SK-N-SH (cell line): ENCODE data around the gene WDR33.

Experiments
- GATA2 ChIP-seq: sonication (generic); formaldehyde crosslinking; IDR thresholded peaks from 2 replicates; pipeline ENCODE4 v1.5.0; 2020; ENCODE audit warnings: mild to moderate bottlenecking, missing genetic modification reagents
- RFX5 ChIP-seq: IDR thresholded peaks from 2 replicates; pipeline ENCODE4 v1.6.1; 2012; ENCODE audit warnings: mild to moderate bottlenecking, improper control_type of control experiment, low read length

DNA sequence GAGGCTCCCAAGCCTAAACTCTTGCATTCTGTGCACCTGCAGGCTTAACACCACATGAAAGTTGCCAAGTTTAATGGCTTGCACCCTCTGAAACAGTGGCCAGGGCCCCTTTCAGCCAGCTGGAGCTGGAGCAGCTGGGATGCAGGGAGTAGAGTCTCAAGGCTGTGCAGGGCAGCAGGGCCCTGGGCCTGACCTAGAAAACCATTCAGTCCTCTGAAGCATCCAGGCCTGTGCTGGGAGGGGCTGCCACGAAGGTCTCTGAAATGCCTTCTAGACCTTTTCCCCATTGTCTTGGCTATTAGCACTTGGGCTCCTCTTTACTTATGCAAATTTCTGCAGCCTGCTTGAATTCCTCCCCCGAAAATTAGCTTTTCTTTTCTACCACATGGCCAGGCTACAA lies 120.3 kb downstream of the WDR33 start:
- TF ChIP-seq GATA2 (no peak), RFX5 (no peak)
